Measurements from ENCODE around the gene SARS2. TPM values are rescaled to one million over a fixed set of nuclear protein-coding genes. Genes with fewer than 3 reads are reported as not detected.
A peak's percentile ranks its signal among the peaks of the same experiment; 100 is the strongest.
"Not testable (repeated sequence)": the region's sequence is repeated elsewhere in the genome, so short reads cannot be mapped to it uniquely, and the experiment has no call there.

The SARS2 gene
- total RNA-seq, 1 donor from 2014 or later: 16.8 TPM

DNA sequence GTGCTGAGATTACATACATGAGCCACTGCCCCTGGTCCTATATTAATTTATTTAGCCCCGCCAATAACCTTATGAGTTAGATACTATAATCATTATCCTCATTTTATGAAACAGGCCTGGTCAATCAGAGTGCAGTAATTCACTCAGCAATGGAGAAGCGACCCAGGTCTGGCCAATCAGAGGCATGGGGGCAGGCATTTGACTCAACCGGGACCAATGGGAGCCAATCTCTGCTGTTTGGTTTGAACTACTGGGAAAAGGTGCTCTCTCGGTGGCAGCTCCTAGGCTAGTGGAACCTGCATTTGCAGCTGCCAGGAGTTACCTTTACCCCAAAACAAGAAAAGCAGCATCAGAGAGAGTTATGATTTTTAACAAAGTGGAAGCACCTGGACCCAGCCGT, 37.7 kb downstream of the SARS2 start:
- DNase-seq (ENCODE audit: low read depth): no peak

DNA sequence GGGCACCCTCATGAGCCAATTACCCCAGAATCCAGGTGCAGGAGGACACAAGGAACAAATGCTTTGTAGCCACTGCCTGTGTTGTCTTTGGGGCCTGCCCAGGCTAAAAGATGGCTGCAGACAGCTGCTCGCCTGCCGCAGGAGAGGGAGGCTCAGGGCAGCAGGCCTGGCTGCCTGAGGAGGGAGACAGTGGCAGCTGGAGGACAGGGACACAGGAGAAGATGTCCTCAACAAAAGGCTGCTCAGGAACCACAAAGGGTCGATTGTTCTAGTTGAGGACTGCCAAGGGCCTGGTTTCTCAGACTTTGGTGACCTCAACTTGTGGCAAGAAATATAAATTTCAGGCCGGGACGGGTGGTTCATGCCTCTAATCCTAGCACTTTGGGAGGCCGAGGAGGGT, 38.8 kb downstream of the SARS2 start:
- DNase-seq (ENCODE audit: low read depth): no peak

DNA sequence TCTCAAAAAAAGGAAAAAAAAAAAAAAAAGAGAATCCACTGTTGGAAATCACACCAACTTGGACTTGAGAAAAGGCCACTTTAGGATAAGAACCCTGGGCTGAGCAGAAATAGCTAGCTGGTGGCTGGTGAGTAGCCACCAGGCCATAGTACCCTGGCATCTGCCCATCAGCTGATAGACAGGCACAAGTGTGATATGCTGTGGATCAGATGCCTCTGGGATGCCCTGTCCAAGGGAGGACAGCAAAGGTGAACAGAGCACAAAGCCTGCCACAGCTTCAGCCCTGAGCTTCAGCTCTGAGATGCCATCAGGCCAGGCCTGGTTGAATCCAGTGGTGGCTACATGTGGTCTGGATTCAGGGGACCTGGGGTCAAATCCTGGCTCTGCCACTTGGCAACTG, 39.9 kb downstream of the SARS2 start:
- no peak for DNase-seq (ENCODE audit: low read depth)

DNA sequence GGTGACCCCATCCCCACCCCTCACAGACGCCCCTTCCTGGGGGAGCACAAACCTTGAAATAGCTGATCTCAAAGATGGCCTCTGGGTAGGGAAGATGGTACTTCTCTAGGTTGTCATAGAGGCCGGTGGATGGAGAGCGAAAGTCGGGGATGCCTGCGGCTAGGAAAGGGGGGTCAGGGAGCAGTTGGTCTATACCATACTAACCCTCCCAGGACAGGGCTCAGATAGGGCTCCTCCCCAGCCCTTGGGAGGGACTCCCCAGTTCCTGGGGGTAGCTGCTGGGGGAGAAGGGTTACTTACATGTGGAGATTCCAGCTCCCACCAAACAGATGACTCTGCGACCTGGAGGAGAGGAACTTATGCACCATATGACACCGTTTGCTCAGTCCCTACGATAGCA, 40.8 kb downstream of the SARS2 start:
- DNase-seq (ENCODE audit: low read depth): no peak

DNA sequence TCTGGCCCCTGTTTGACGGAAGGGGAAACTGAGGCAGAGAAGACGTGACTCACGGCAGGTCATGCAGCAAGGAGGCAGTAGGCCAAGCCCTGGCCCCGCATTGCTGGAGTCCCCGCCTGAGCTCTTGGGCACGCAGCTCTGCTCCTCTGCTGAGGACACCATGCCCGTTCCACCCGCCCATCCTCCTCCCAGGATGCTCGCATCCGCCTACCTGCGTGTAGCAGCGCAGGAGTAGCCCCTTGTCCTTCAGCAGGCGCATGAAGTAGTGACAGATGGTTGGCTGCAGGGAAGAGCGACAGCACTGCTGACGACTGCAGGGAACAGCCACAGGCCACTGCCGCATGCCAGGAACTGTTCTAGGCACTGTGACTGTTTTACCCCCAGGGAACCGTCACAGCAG, 41.7 kb downstream of the SARS2 start:
- no peak for DNase-seq (ENCODE audit: low read depth)

DNA sequence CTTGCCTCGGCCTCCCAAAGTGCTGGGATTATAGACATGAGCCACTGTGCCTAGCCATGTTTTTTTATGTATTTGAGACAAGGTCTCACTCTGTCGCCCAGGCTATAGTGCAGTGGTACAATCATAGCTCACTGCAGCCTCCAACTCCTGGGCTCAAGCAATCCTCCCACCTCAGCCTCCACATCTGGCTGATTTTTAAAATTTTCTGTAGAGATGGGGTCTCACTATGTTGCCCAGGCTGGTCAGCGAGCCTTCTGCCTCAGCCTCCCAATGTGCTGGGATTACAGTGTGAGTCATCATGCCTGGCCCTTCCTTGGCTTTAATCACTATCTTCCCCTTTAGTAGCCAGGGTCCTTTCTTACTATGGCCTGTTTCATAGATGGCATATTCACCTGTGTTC, 45.9 kb downstream of the SARS2 start:
- not testable (repeated sequence) for DNase-seq (ENCODE audit: low read depth)

DNA sequence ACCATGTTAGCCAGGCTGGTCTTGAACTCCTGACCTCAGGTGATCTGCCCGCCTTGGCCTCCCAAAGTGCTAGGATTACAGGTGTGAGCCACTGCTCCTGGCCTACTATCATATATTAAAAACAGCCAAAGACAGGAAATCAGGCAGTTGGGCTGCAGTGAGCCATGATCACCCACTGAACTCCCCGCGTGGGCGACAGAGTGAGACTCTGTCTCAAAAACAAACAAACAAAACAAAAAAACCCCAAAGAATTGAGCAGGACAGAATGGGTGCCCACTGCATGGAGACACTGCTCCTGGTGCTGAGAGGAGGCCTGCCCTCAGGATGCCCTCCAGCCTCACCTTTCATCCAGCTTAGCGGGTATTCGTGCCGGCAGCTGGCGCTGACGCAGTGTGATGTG, 47.3 kb downstream of the SARS2 start:
- no peak for DNase-seq (ENCODE audit: low read depth)

DNA sequence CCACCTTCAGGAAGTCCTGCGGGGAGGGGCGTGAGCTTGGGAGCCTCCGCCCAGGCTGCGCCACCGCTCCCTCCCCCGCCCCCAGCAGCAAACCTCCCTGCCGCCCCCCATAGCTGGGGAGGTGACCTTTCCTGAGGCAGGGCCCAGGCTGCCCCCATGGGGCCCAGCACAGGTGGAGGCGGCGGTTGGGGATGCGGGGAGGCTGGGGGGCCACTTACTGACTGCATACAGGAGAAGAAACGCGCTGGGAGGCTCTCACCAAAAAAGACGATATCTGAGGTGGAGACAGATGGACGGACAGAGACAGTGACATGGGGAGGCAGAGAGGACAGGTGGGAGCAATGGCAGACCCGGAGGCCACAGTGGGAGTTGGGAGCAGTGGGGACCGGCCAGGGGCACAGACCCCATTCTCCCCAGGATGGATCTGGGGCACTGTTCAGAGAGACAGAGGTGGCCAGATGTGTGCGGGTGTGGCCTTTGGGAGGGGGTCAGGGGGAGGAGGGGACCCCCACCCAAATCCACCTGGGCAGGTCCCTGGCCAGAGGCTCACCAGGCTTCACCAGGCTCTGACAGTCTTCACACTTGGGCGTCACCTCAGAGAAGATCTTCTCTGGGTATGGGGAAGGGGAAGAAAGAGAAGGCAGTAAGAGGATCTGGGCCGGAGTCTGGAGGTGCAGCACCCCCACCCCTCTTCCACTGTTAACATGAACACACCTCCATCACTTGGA, 49.5 kb downstream of the SARS2 start:
- no peak for DNase-seq (ENCODE audit: low read depth)

DNA sequence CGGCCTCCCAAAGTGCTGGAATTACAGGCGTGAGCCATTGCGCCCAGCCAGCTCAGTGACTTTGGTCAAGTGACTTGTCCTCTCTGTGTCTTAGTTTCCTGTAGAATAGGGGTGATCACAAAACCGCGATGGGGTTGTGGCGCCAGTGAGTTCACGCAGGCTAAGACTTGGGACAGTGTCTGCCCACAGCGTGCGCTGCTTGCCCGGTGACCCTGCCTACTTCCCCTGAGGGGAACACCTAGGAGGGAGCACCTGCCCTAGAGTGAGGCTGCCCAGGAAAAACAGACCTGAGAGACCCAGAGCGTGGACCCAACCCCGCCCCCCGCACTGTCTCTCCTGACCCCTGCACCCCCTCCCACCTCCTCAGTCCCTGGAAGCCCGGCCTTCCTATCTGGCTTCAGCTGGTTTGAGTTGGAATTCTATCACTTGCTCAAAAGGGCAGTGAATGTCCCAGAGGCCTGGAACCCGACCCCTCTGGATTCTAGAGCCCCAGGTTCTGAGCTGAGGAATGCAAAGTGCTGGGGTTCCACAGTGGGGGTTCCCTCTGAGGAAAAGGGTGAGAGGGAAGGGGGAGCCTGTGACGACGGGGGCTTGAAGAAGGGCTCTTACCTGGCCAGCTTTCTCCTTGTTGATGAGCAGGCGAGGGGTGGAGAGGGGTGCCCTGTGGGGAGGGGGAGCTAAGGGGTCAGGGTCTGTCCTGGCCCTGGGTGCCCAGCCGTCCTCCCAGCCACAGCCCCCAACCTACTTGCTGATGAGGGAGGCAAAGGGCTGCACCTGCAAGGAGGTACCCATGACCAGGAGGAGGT, 50.3 kb downstream of the SARS2 start:
- no peak for DNase-seq (ENCODE audit: low read depth)

DNA sequence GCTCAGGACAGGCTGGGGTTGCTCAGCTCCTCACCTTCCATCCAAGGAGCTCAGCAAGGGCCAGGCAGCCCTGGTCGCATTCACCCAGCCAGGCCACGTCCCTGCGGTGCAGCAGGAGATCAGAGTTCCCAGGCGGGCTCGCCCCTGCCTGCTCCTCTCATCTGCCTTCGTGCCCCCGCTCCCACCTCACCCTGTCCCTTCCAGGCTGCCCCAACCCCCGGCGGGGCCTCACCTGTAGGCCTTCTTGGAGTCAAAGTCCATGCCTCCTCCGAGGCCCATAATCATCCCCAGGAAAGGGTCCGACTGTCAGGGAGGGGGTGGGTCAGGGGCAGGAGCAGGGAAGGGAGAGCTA, 51.2 kb downstream of the SARS2 start:
- no peak for DNase-seq (ENCODE audit: low read depth)

DNA sequence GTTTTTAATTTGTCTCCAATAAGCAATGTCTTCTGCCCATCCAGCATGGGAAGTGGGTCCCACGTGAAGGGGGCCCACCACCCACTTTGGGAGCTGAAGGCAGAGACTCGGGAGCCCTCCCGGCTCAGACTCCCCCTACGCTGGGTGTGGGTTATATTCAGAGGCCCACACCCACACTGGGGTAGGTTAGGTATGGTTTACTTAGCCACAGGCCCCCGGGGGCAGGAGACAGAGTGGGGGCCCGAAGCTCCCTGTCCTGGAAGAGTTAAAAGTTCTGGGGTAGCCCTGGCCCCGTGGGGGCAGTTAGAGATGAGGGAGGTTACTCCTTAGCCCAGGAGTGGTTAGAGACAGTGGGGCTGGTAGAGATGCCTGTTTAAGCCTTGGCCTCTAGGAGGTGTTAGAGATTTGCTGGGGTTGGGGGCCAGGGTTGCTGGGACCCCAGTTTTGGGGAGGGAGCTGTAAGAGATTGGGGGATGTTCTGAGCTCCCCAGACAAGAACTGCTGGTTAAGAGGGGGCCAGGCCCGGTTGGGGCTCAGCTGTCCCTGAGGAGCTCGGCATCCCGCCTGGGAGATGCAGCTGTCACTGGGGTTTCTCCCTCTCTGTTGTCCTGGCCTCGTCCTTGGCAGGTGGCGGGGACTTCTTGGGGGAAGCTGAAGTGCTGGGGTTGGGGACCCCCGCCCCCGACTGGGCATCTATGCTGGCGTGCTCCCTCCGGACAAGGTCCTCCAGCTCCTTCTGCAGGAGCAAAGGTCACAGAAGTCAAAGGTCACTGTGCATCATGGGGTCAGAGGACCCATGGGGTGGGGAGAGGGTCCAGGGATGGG, 51.8 kb downstream of the SARS2 start:
- no peak for DNase-seq (ENCODE audit: low read depth)

DNA sequence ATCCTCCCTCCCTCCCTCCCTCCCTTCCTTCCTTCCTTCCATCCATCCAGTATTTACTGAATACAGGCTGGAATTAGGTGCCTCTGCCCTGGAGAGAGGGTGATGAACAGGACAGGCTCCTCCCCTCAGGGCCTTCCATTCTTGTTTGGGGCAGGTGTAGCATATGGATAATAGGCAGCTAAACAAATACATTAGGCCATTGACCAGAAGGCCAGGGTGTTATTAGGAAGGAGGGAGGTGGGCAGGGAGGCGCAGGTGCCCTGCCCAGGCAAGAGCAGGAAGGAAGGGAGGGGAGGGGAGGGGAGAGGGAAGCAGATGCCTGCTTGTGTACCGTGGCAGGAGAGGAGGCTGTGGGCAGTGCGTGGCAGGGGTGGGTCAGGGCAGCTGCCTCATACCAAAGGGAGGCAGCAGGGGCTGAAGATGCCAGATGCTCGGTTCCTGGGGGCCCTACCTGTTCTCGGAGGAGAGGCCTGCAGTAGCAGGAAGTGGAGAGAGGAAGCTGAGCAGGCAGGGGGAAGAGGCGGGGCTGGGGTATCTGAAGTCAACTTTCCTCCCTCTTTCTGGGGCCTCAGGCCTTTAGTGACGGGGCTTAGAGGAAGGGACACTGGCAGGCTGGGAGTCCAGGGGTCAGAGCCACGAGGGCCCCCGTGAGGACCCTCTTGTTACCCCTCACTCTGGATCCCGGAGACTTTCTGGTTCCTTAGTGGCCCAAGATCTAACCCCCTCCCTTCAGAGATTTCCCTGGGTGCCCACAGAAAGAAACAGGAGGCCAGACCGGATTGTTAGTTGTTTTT, 52.6 kb downstream of the SARS2 start, which contains the start of gene RINL:
RINL (minus strand) TSS at position 495 of the 794 bp plus-strand sequence. CDS start 1,533 bp downstream, outside the sequence.
- no peak for DNase-seq (ENCODE audit: low read depth)

DNA sequence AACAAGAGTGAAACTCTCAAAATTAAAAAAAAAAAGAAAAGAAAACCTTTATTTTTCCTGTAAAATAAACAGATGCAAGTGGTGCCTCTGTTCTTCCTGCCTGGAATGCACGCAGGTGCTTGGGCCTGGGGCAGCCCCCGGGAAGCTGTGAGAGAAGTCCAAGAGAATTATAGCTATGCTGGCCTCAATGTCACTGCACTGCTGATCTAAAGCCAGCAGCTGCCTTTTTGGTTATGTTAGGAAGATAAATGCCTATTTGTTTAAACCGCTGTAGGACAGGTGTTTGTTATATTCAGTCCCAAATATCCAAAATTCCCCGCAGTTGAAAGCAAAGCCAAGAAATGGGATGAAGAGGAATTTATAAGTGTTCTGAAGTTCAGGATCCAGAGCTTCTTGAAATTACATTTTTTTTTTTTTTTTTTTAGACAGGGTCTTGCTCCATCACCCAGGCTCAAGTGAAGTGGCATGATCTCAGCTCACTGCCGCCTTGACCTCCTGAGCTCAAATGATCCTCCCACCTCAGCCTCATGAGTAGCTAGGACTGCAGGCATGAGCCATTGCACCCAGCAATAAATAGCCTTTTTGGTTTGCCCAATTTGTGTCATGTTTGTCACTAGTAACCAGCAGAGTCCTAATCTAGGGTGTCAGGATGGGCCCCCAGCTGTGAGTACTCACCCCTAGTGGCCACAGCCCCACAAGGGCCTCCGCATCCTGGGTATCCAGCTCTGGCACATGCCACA, 54.7 kb downstream of the SARS2 start:
- DNase-seq (ENCODE audit: low read depth): no peak

DNA sequence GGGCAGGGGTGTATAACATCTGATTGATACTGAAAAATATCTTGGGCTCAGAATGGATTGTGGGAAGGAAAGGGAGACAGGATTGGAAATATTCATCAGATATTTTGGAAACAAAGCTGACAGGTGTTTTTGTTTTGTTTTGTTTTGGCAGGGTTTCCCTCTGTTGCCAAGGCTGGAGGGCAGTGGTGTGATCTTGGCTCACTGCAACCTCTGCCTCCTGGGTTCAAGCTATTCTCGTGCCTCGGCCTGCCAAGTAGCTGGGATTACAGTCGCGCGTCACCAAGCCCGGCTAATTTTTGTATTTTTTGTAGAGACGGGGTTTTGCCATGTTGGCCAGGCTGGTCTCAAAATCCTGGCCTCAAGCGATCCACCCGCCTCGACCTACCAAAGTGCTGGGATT, 57.2 kb downstream of the SARS2 start:
- DNase-seq (ENCODE audit: low read depth): not testable (repeated sequence)

DNA sequence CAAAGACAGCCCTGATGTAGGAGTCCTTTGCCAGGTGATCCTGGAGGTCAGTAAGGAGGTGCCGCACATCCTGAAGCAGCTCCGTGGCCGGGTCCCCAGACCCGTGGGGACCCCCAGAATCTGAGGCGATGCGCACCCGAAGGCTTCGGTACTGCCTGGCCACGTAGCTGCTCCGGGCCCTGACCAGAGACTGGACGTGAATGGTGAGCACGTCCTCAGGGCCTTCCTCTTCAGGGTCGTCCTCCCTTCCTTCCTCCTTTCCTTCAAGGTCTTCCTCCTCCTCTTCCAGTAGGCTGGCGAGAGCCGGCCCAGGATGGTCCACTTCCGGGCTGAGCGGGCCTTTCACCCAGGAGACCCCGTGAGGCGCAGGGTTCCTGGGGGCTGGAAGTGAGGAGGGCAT, 60.0 kb downstream of the SARS2 start:
- no peak for DNase-seq (ENCODE audit: low read depth)

DNA sequence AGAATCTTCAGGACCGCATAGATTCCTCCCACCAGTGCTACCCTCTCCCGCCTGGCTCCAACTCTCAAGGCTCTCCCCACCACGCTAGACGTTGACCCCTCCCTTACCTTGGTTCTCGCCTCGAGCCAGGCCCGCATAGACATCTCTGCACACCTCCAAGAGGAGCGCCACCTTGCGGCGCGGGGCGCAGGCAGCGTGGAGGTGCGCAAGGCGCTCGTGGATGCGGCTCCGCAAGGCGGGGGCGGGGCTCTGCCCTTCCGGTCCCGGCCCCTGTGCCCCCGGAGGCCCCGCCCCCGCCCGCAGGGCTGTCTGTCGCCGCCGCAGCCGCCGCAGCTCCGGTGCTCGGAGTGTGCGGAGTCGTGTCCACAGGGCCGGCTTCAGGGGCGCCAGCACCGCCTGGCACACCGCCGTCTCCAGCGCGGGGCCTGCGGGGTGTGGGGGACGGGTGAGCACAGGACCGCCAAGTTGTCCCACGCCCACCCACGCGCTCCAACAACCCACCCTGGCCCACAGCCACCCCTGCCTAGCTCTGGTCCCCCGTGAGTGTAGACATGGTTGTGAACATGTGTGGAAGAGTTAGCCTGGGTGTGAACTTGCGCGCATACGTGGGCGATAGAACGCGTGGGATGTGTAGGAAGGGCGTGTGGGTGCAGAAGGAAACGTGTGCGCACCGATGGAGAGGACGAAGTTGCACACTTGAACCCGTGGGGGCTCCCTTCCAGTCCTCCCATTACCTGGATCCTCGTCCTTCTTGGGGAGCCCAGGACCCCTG, 60.5 kb downstream of the SARS2 start:
- peak; percentile 42 for DNase-seq (ENCODE audit: low read depth)

DNA sequence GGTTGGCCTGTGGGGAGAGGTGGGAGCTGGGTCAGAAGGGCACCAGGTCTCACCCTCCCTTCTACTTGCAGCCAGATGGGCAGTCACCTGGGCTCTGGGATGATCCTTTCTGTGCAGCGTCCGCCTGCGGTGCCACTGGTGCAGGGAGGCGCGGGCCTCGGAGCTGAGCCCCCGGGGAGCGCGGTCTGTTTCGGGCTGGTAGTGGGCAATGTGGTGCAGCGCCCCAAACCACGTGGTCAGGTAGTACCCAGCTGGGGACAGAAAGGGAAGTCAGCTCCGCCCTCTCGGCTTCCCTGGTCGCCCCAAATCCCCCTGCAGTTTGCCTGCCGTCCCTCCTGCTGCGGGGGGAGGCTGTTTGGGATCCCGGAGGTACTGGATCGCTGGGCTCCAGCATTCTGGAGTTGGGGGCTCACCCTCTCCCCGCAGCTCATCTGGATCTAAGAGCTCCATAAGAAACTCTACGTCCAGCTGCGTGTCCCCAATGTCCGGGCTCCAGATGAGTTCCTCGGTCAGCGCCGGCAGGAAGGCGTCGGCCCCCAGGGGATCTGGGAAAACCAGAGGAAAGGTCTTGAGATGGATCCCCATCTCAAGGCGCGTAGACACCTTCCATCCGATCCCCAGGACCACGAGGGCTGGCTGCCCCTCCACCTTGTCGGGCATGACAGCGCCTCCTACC, 61.3 kb downstream of the SARS2 start:
- DNase-seq (ENCODE audit: low read depth): no peak

DNA sequence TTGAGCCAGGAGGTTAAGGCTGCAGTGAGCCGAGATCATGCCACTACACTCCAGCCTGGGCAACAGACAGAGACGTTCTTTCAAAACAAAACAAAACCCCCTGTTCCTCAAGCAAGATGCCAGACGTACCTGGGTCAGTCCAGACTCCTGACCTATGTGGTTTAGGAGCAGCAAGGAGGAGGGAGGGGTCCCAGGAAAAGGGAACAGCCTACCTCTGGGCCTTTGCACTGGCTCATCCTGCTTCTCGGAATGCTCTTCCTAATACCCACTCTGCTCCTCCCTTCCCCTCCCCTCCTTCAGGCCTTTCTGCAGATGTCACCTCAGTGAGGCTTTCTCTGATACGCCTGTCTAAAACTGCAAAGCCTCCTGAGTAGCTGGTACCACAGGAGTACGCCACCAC, 62.0 kb downstream of the SARS2 start:
- no peak for DNase-seq (ENCODE audit: low read depth)

DNA sequence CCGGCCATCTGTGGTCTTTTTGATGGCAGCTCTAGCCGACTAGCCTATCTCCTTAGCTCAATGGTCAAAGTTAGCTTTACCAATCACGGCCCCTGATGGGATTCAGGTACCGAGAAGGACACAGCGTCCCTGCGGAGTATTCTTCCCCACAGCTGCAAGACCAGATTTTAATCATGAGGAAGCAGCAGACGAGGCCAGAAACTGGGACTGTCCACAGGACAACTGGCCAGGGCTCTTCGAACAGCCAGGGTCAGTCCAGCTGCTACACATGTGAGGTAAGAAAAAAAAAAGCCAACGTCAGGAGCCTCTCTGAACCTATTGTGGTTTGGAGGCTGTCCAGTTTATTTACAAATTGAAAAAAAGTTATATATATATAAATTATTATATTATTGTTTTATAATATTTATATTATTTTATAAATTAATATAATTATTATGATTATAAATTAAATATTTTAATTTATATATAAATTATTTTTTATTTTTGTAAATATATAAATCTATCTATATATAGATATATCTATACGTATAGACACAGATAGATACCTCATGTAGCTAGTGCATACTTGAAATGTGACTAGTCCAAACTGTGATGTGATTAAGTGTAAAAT, 63.3 kb downstream of the SARS2 start:
- no peak for DNase-seq (ENCODE audit: low read depth)
